OCI-LY1 (cell line): Measurements from ENCODE around the gene UST.

Source experiments
- H2AFZ ChIP-seq: fragments of 200-600 bp; sonication (generic), shearing (Covaris generic); 2 replicates; pipeline ENCODE4 v1.6.0; 2014; ENCODE audit warnings: antibody characterized with exemption, mild to moderate bottlenecking, low read length
- H3F3A ChIP-seq: fragments of 200-600 bp; sonication (generic), shearing (Covaris generic); 2 replicates; pipeline ENCODE4 v1.6.0; 2014; ENCODE audit warnings: mild to moderate bottlenecking, antibody characterized with exemption, low read length, moderate library complexity; ENCODE audit not compliant: insufficient read depth
- H3K27ac ChIP-seq: fragments of 200-600 bp; sonication (generic); 2 replicates; pipeline ENCODE4 v1.5.1; 2014; ENCODE audit warnings: low read length, mixed run types, mild to moderate bottlenecking, low read depth; ENCODE audit not compliant: poor library complexity, severe bottlenecking
- H3K27me3 ChIP-seq: fragments of 200-600 bp; sonication (generic); 2 replicates; pipeline ENCODE4 v1.6.0; 2014; ENCODE audit warnings: antibody characterized with exemption, mild to moderate bottlenecking, low read length, moderate library complexity; ENCODE audit not compliant: insufficient read depth
- H3K36me3 ChIP-seq: fragments of 200-600 bp; sonication (generic); 2 replicates; pipeline ENCODE4 v1.6.1; 2014; ENCODE audit warnings: mild to moderate bottlenecking, antibody characterized with exemption, low read length, moderate library complexity, mixed read lengths; ENCODE audit not compliant: insufficient read depth
- H3K4me1 ChIP-seq: fragments of 200-600 bp; sonication (generic); 2 replicates; pipeline ENCODE4 v1.5.1; 2014; ENCODE audit warnings: mild to moderate bottlenecking, low read length, moderate library complexity; ENCODE audit not compliant: insufficient read depth, severe bottlenecking
- H3K4me2 ChIP-seq: fragments of 200-600 bp; sonication (generic), shearing (Covaris generic); 2 replicates; pipeline ENCODE4 v1.6.1; 2014; ENCODE audit warnings: low read length
- H3K4me3 ChIP-seq: fragments of 200-600 bp; sonication (generic); 2 replicates; pipeline ENCODE4 v1.5.1; 2014; ENCODE audit warnings: low read length, low read depth, mild to moderate bottlenecking, mixed read lengths; ENCODE audit not compliant: poor library complexity, severe bottlenecking
- H3K79me2 ChIP-seq: fragments of 200-600 bp; shearing (Covaris generic); 2 replicates; pipeline ENCODE4 v1.6.1; 2016; ENCODE audit warnings: mixed run types, low read length, mixed read lengths; ENCODE audit not compliant: insufficient read depth
- H3K9ac ChIP-seq: fragments of 200-600 bp; sonication (generic), shearing (Covaris generic); 2 replicates; pipeline ENCODE4 v1.6.1; 2014; ENCODE audit warnings: mild to moderate bottlenecking, low read length, mixed read lengths
- H3K9me2 ChIP-seq: fragments of 200-600 bp; sonication (generic), shearing (Covaris generic); 2 replicates; pipeline ENCODE4 v1.6.1; 2014; ENCODE audit warnings: low read depth, mild to moderate bottlenecking, low read length, mixed read lengths
- H3K9me3 ChIP-seq: fragments of 200-600 bp; shearing (Covaris generic); 2 replicates; pipeline ENCODE4 v1.6.1; 2014; ENCODE audit warnings: low read length, mixed read lengths
- H4K20me1 ChIP-seq: fragments of 200-600 bp; sonication (generic), shearing (Covaris generic); 2 replicates; pipeline ENCODE4 v1.6.0; 2016; ENCODE audit warnings: mild to moderate bottlenecking, low read length; ENCODE audit not compliant: insufficient read depth
- EZH2 ChIP-seq: fragments of 200-600 bp; sonication (generic), shearing (Covaris generic); IDR thresholded peaks from 2 replicates; pipeline ENCODE4 v1.8.0; 2017; ENCODE audit warnings: borderline replicate concordance, mixed run types, mild to moderate bottlenecking, antibody characterized with exemption, low read length, moderate library complexity, mixed read lengths
- TF ChIP-seq, protein P1 (sequence below): fragments of 200-600 bp; sonication (generic), shearing (Covaris generic); IDR thresholded peaks from 2 replicates; pipeline ENCODE4 v1.5.1; 2017; ENCODE audit warnings: mild to moderate bottlenecking, antibody characterized with exemption, low read length, moderate library complexity, mixed read lengths

The UST gene

DNA sequence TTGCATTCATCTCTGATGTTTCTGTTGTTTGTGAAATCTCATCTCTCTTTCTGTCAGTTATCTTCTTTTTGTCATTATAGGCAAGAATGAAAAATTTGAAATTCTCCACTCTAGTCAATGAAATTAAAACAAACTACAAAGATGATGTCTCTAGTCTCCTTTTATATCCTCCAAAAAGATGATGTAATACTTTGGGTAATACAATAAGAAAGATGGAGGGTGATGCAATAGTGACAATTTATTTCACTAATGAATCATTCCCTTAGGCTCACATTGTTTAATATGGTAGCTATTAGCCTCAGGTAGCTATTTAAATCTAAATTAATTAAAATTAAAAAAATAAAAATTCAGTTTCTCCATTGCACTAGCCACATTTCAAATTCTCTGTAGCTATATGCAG lies 145.4 kb downstream of the UST start:
- H3K4me2 ChIP-seq: no peak overlapping the region
- H3K27me3 ChIP-seq: no peaks in the 10 kb centered on the region; the same call in 1 of the 2 replicates
- H3K79me2 ChIP-seq: no peaks in the 10 kb centered on the region
- H3F3A ChIP-seq: no peaks in the 10 kb centered on the region
- no peaks in the 10 kb centered on the region for H3K36me3 ChIP-seq
- no peaks in the 10 kb centered on the region for H3K4me1 ChIP-seq
- H3K27ac ChIP-seq: no peak overlapping the region
- no peaks in the 10 kb centered on the region for H4K20me1 ChIP-seq
- no peak overlapping the region for H3K9ac ChIP-seq
- no peaks in the 10 kb centered on the region; the same call in 1 of the 2 replicates for H3K9me2 ChIP-seq
- no peak overlapping the region for H3K4me3 ChIP-seq
- no peak overlapping the region for H2AFZ ChIP-seq
- TF ChIP-seq, protein P1, sequence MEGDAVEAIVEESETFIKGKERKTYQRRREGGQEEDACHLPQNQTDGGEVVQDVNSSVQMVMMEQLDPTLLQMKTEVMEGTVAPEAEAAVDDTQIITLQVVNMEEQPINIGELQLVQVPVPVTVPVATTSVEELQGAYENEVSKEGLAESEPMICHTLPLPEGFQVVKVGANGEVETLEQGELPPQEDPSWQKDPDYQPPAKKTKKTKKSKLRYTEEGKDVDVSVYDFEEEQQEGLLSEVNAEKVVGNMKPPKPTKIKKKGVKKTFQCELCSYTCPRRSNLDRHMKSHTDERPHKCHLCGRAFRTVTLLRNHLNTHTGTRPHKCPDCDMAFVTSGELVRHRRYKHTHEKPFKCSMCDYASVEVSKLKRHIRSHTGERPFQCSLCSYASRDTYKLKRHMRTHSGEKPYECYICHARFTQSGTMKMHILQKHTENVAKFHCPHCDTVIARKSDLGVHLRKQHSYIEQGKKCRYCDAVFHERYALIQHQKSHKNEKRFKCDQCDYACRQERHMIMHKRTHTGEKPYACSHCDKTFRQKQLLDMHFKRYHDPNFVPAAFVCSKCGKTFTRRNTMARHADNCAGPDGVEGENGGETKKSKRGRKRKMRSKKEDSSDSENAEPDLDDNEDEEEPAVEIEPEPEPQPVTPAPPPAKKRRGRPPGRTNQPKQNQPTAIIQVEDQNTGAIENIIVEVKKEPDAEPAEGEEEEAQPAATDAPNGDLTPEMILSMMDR: no peak
- no peak for TF ChIP-seq EZH2
- no peaks in the 10 kb centered on the region for H3K9me3 ChIP-seq

DNA sequence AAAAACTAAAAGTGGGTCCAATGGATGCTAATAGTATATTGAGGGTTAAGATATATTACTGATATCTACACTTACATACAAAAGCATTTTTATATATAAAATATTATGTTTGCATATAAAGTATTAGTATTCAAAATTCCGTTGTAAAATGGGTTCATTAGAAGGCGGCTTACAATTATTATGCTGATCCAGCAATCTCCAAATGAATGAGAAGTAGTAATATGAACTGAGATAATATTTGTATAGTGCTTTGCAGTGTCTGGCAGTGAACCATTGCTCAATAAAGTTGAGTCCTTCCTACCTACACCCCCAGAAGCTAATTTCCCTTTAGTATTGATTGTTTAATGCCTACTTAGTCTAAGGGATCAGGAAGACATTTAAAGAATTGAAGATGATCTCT lies 146.2 kb downstream of the UST start:
- Histone ChIP-seq H3K4me3 (no peak overlapping the region), H4K20me1 (no peaks in the 10 kb centered on the region), H3K36me3 (no peaks in the 10 kb centered on the region), H3F3A (no peaks in the 10 kb centered on the region), H3K4me1 (no peaks in the 10 kb centered on the region), H3K27ac (no peak overlapping the region), H3K27me3 (no peaks in the 10 kb centered on the region; the same call in 1 of the 2 replicates), H3K9ac (no peak overlapping the region), H3K4me2 (no peak overlapping the region), H3K9me2 (no peaks in the 10 kb centered on the region; the same call in 1 of the 2 replicates), H3K9me3 (no peaks in the 10 kb centered on the region), H2AFZ (no peak overlapping the region), H3K79me2 (no peaks in the 10 kb centered on the region)
- TF ChIP-seq, protein P1: no peak
- no peak for TF ChIP-seq EZH2

DNA sequence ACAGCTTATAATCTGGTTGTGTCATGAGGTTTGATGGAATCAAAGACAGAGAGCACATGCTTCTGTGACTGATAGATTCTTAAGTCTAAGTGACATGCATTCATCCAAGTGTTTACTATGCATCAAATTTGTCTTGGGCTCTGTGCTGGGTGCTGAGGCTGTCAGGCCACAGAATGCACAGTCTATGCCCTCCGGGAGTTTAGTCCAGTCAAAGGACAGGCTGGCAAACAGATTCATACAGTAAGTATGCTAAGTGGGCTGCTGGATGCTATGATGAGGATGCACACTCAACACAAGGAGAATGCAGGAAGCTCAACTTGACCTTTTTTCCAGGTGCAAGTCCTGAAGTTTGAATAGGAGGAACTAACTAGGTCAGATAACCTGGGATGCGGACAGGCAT lies 146.7 kb downstream of the UST start:
- Histone ChIP-seq H3K9ac (no peak overlapping the region), H4K20me1 (no peaks in the 10 kb centered on the region), H3K27me3 (no peaks in the 10 kb centered on the region; the same call in 1 of the 2 replicates), H2AFZ (no peak overlapping the region), H3K9me2 (no peaks in the 10 kb centered on the region; the same call in 1 of the 2 replicates), H3K9me3 (no peaks in the 10 kb centered on the region), H3K4me3 (no peak overlapping the region), H3K36me3 (no peaks in the 10 kb centered on the region), H3F3A (no peaks in the 10 kb centered on the region), H3K4me1 (no peaks in the 10 kb centered on the region), H3K27ac (no peak overlapping the region), H3K79me2 (no peaks in the 10 kb centered on the region), H3K4me2 (no peak overlapping the region)
- no peak for TF ChIP-seq EZH2
- TF ChIP-seq, protein P1: no peak
